IPS-15b (cell line): Measurements from ENCODE around the gene ST6GALNAC4.
A peak's percentile ranks its signal among the peaks of the same experiment; 100 is the strongest.

Source experiments
- H3K27me3 ChIP-seq: one replicate; pipeline ENCODE4 v1.6.1; 2013; ENCODE audit warnings: low read length; ENCODE audit not compliant: control insufficient read depth, insufficient read depth
- H3K36me3 ChIP-seq: one replicate; pipeline ENCODE4 v1.6.1; 2013; ENCODE audit warnings: low read length; ENCODE audit not compliant: control insufficient read depth, insufficient read depth
- H3K4me1 ChIP-seq: one replicate; pipeline ENCODE4 v1.6.1; 2013; ENCODE audit warnings: mild to moderate bottlenecking, low read length; ENCODE audit not compliant: control insufficient read depth, insufficient read depth
- H3K4me3 ChIP-seq: one replicate; pipeline ENCODE4 v1.5.1; 2013; ENCODE audit warnings: low read depth, low read length
- H3K9ac ChIP-seq: one replicate; pipeline ENCODE4 v1.6.1; 2013; ENCODE audit warnings: low read depth, mild to moderate bottlenecking, low read length
- H3K9me3 ChIP-seq: one replicate; pipeline ENCODE4 v1.6.1; 2013; ENCODE audit warnings: mild to moderate bottlenecking, low read length; ENCODE audit not compliant: control insufficient read depth, insufficient read depth

ST6GALNAC4 gene

DNA sequence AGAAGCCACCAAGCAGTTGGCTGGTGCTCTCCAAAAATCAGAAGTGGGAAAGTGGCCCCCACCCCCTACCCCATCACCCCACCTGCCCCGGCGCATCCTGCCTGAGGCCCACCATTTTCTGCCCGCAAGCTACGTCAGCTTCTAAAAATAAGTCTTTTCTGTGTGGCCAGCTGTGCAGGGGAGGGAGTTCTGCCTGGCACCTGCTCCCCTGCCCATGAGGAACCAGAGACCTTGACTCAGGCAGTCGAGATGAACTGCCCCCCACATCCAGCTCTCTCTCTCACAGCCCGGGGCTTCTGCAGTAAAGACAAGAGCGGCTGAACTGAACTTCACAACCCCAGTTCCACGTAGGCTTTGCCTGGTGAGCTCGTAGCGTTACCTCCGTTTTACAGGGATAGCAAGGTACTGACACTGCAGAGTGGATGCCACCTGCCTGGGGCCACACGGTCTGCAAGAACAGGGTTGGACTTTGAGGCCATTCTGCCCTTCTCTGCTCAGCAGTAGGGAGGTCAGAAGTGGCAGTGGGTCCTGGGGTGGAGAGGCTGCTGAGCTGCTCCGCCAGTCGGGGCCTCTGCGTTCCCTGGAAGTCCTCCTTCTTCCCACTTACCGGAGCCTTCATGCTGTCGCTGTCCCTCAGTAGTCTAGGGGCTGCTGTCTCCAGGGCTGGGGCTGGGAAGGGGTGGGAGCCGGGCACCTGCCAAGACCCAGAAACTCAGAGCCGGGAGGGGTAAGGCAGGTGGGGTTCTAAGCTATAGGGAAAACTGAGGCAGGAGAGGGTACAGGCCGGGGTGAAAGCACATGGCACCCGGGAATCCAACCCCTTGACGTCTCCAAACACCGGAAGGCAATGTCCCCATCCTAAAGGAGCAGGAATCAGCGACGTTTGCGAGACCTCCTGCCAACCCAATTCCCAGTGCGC lies 781 bp downstream of the ST6GALNAC4 start:
- Histone ChIP-seq H3K9me3 (no peaks in the 10 kb centered on the region), H3K27me3 (peaks cover 10% of the 10 kb centered on the region), H3K36me3 (no peaks in the 10 kb centered on the region), H3K9ac (no peak overlapping the region), H3K4me1 (peaks cover 6% of the 10 kb centered on the region), H3K4me3 (peak overlapping the region; percentile 54)

DNA sequence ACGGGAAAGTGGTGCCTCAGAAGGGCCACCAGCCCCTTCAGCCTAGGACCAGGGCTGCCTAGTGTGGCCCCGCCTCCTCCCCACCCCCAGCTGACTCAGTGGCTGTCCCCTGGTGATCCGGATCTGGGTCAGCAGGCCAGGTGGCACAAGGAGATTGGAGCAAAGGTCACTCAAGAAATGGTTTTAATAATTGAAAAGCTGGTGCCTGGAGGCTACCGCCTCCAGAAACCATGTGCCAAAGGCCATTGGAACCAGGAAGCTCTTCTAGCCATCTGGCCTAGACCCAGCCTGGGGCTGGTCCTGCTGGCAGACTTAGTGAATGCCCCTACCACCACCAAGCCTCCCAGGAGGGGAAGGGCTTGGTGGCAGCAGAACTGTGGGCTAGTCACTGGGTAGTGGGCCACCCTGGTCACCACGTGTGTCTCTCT lies 1.5 kb downstream of the ST6GALNAC4 start:
- peaks cover 6% of the 10 kb centered on the region for H3K4me1 ChIP-seq
- no peak overlapping the region for H3K4me3 ChIP-seq
- H3K9ac ChIP-seq, result no peak overlapping the region
- H3K36me3 ChIP-seq, result no peaks in the 10 kb centered on the region
- peaks cover 8% of the 10 kb centered on the region for H3K27me3 ChIP-seq
- H3K9me3 ChIP-seq, result no peaks in the 10 kb centered on the region

DNA sequence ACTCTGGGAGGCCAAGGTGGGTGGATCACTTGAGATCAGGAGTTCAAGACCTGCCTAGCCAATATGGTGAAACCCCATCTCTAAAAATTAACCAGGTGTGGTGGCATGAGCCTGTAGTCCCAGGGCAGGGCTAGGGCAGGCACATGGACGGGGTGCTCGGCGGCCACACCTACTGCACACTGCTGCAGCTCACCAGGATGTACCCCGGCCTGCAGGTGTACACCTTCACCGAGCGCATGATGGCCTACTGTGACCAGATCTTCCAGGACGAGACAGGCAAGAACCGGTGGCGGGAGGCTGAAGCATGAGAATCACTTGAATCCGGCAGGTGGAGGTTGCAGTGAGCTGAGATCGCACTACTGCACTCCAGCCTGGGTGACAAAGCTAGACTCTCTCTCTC lies 3.2 kb downstream of the ST6GALNAC4 start:
- Histone ChIP-seq H3K9ac (no peak overlapping the region), H3K27me3 (peaks cover 8% of the 10 kb centered on the region), H3K4me1 (peaks cover 6% of the 10 kb centered on the region), H3K9me3 (no peaks in the 10 kb centered on the region), H3K36me3 (no peaks in the 10 kb centered on the region), H3K4me3 (no peak overlapping the region)

- Histone ChIP-seq H3K9me3 (no peaks in the 10 kb centered on the region), H3K36me3 (no peaks in the 10 kb centered on the region), H3K4me3 (no peak overlapping the region), H3K4me1 (peaks cover 4% of the 10 kb centered on the region), H3K27me3 (peaks cover 8% of the 10 kb centered on the region), H3K9ac (no peak overlapping the region)
Measured at GRCh38 chr9:127912882-127913281, 4.0 kb downstream of the ST6GALNAC4 start.

DNA sequence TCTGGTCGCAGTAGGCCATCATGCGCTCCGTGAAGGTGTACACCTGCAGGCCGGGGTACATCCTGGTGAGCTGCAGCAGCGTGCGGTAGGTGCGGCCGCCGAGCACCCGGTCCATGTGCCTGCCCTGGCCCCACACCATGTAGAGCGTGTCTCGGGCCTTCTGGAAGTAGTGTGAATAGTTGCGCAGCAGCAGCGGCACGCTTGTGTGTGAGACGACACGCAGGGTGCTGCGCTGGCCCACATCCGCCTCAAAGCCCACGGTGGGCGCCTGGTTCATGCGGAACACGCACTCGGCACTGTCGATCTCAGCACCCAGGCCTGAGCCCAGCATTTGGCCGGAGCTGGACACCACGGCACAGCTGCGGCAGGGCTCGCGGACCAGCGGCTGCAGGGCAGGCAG lies 4.5 kb downstream of the ST6GALNAC4 start:
- H3K36me3 ChIP-seq, result no peaks in the 10 kb centered on the region
- peaks cover 1% of the 10 kb centered on the region for H3K4me1 ChIP-seq
- H3K27me3 ChIP-seq, result peaks cover 8% of the 10 kb centered on the region
- H3K9me3 ChIP-seq, result no peaks in the 10 kb centered on the region
- H3K9ac ChIP-seq, result no peak overlapping the region
- H3K4me3 ChIP-seq, result no peak overlapping the region

DNA sequence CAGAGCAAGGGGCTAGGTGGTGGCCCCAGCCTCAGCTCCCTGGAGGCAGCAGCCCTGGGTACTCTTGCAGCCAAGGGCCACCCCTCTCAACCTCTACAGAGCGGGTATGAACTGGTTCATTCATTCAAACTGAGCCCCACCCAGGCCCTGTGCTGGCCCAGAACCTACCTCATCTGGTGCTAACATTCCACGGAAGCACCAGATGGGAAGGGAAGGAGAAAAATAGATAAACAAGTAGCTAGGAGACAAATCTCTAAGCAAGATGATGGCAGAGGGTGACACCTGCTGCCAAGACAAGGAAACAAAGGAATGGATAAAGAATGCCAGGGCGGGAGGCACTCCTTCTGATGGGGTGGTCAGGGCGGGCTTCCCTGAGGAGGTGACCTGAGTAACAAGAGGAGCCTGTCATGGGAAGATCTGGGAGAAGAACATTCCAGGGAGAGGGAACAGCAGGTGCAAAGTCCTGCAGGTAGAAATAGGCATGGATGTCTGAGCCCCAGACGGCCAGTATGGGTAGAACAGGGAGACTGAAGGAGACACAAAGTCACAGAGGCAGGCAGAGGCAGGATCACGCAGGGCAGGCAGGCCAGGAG lies 6.1 kb downstream of the ST6GALNAC4 start:
- Histone ChIP-seq H3K4me3 (no peak overlapping the region), H3K9ac (no peak overlapping the region), H3K27me3 (no peaks in the 10 kb centered on the region), H3K36me3 (no peaks in the 10 kb centered on the region), H3K4me1 (no peaks in the 10 kb centered on the region), H3K9me3 (no peaks in the 10 kb centered on the region)

DNA sequence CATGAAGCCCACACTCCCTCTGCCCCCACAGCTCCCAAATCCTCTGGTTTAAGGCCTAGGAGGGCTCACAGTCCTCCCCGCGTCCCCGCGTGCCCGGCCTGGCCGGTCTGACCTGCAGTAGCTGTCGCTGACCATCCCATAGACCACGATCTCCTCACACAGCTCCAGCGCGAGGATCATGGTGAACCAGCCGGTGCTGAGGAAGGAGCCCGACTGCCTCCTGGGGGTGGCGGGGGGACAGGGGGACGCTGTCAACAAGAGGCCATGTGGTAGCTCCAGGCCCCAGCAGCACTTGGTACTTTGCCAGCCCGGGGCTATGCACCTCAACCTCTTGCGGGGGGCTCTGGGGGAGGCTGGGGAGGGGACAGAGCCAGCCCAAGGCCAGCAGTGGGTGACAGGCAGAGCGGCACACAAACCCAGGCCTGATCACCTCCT lies 7.0 kb downstream of the ST6GALNAC4 start:
- peaks cover under 1% of the 10 kb centered on the region for H3K4me1 ChIP-seq
- no peaks in the 10 kb centered on the region for H3K9me3 ChIP-seq
- no peaks in the 10 kb centered on the region for H3K36me3 ChIP-seq
- H3K27me3 ChIP-seq, result no peaks in the 10 kb centered on the region
- no peak overlapping the region for H3K4me3 ChIP-seq
- no peak overlapping the region for H3K9ac ChIP-seq

DNA sequence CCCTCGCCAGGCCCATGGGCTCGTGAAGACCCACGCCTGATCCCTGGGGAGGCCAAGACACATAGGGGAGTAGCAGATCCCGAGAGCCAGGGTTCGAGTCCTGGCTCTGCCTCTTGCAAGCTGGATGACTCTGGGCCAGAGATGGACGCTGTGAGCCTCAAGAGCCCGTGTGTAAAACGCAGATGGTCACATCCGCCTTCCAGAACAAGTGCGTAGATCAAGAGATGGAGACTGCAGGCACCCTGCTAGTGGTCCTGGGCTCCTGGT lies 8.2 kb downstream of the ST6GALNAC4 start:
- no peaks in the 10 kb centered on the region for H3K36me3 ChIP-seq
- peaks cover 10% of the 10 kb centered on the region for H3K4me1 ChIP-seq

GRCh38 chr9:127907867-127908659 lies 8.8 kb downstream of the ST6GALNAC4 start:
- Histone ChIP-seq H3K36me3 (no peaks in the 10 kb centered on the region), H3K27me3 (no peaks in the 10 kb centered on the region), H3K4me1 (peaks cover 10% of the 10 kb centered on the region), H3K4me3 (no peak overlapping the region), H3K9ac (no peak overlapping the region), H3K9me3 (no peaks in the 10 kb centered on the region)

More for the DNA sequence above, 8.2 kb downstream of the ST6GALNAC4 start:
- Histone ChIP-seq H3K4me3 (no peak overlapping the region), H3K9me3 (no peaks in the 10 kb centered on the region), H3K9ac (no peak overlapping the region), H3K27me3 (no peaks in the 10 kb centered on the region)

DNA sequence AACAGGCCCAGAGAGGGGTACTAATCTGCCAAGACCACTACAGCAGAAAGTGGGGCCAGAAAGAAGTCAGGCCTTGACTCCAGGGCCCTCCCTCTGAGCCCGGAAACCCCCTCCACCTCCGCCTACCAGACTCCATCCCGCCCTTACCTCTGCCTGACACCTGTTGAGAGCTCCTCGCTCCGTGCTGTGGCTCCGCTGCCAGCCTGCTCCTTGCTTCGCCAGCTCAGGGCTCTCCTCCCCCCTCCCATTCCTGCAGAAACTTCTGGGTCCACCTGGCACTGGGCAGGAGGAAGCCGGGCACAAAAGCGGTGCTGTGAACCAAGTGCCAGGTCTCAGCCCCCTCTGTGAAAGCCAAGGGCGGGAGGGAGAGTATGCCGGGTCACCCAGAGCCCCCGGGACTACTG lies 11.1 kb downstream of the ST6GALNAC4 start:
- Histone ChIP-seq H3K9ac (no peak overlapping the region), H3K4me1 (peaks cover 10% of the 10 kb centered on the region), H3K36me3 (no peaks in the 10 kb centered on the region), H3K9me3 (no peaks in the 10 kb centered on the region), H3K27me3 (no peaks in the 10 kb centered on the region), H3K4me3 (no peak overlapping the region)

DNA sequence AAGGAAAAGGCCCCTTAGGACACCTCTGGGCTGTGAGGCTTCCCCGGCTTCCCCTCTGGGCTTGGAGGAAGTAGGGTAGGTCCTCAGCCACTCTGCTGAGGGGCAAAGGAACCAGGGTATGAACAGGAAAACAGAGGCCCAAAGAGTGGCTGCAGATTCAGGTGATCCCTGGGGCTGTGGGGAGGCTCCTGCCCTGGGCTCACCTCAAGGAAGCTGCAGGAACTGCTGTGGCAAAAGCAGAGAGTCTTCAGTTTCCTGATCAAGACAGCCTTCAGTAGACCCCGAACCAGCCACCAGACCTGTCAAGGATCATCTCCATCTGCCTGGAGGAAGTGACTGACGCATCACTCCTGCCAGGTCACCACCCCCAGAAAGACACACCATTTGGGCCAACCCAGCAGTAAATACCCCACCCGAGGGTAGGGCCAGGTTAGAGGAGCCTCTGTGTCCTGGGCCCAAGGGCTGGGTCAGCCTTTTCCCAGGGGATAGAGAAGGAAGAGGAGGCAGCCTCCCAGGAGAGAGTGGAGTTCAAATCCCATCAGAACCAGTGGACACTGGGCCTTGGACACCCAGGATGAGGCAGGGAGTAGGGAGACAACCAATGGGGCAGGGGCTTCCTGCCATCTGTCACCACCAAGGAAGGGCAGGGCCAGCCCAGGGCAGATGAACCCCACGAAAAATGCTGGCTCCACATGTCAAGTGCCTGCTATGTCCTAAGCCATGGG lies 11.7 kb downstream of the ST6GALNAC4 start:
- Histone ChIP-seq H3K9me3 (no peaks in the 10 kb centered on the region), H3K4me3 (no peak overlapping the region), H3K27me3 (peaks cover under 1% of the 10 kb centered on the region), H3K4me1 (peaks cover 10% of the 10 kb centered on the region), H3K9ac (no peak overlapping the region), H3K36me3 (no peaks in the 10 kb centered on the region)
